ENCODE measurements around the gene FBH1. TPM values are rescaled to one million over a fixed set of nuclear protein-coding genes. Genes with fewer than 3 reads are reported as not detected.

Gene FBH1
- total RNA-seq, 1 donor from 2014 or later: 73.3 TPM

GRCh38 chr10:5952731-5953385, 62.8 kb downstream of the FBH1 start:
- ATAC-seq: no peak

GRCh38 chr10:5953676-5954075, 63.6 kb downstream of the FBH1 start:
- Histone ChIP-seq H3K4me1 (peaks cover 33% of the 10 kb centered on the region), H3K27ac (no peak overlapping the region), H3K36me3 (peaks cover 35% of the 10 kb centered on the region), H3K9me3 (no peaks in the 10 kb centered on the region), H3K27me3 (no peaks in the 10 kb centered on the region), H3K4me3 (no peak overlapping the region)
- intact Hi-C loops (cut with DNase I): no loop called here
- ATAC-seq: no peak
- DNase-seq: peak; percentile 29
- TF ChIP-seq CTCF (IDR thresholded peaks at IDR 0.05): no peak

More at GRCh38 chr10:5952731-5953385, 62.8 kb downstream of the FBH1 start:
- TF ChIP-seq CTCF (IDR thresholded peaks at IDR 0.05): no peak
- Histone ChIP-seq H3K4me3 (no peak overlapping the region), H3K27ac (no peak overlapping the region), H3K27me3 (no peaks in the 10 kb centered on the region), H3K9me3 (no peaks in the 10 kb centered on the region), H3K36me3 (peaks cover 35% of the 10 kb centered on the region), H3K4me1 (peaks cover 31% of the 10 kb centered on the region)
- intact Hi-C loops (cut with DNase I): no loop called here
- DNase-seq: no peak

GRCh38 chr10:5956146-5956936, 66.3 kb downstream of the FBH1 start:
- no peaks in the 10 kb centered on the region for H3K27me3 ChIP-seq
- peaks cover 12% of the 10 kb centered on the region for H3K4me1 ChIP-seq
- ATAC-seq: peak; percentile 73
- H3K27ac ChIP-seq: no peak overlapping the region
- DNase-seq: peak; percentile 61
- peaks cover 54% of the 10 kb centered on the region for H3K36me3 ChIP-seq
- no peak overlapping the region for H3K4me3 ChIP-seq
- TF ChIP-seq CTCF (IDR thresholded peaks at IDR 0.05): no peak
- intact Hi-C loops (cut with DNase I): no loop called here
- H3K9me3 ChIP-seq: no peaks in the 10 kb centered on the region

DNA sequence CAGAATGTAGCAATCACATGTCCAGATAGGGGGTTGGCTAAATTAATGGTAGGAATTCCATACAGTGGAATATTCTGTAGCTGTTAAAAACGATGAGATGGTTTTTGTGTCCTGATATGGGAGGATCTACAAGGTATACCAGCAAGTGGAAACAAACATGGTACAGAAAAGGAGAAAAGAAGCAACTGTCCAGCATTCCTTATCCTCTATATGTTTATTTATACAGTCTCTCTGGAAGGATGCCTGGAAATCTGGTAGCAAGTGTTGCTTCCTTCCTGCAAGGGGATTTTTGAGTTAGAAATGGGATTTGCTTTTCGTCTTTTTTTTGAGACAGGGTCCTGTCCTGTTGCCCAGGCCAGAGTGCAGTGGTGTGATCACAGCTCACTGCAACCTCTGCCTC, 68.0 kb downstream of the FBH1 start:
- Histone ChIP-seq H3K9me3 (no peaks in the 10 kb centered on the region), H3K27me3 (no peaks in the 10 kb centered on the region), H3K27ac (no peak overlapping the region), H3K4me1 (peaks cover 5% of the 10 kb centered on the region), H3K4me3 (no peak overlapping the region), H3K36me3 (peaks cover 47% of the 10 kb centered on the region)
- intact Hi-C loops (cut with DNase I): no loop called here
- ATAC-seq (no peak), DNase-seq (no peak)
- no peak for TF ChIP-seq CTCF (IDR thresholded peaks at IDR 0.05)

DNA sequence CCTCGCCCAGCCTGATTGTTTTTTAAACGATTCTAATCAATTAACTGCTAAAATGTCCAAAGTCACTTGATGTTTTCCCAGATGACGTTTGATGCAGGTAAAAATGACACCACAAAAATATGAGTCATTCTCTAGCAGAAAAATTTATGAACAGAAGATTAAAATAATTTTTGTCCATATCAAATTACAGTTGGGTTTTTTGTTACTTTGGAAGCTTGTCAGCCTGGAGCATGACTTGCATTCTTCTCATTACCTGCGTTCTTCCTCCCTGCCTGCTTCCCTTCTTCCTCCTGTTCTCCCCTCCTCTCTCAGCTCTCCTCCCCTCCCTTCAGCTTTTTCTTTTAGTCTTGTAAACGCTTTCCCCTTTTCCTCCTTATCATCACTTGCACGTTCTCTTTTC, 68.6 kb downstream of the FBH1 start:
- Histone ChIP-seq H3K36me3 (peaks cover 51% of the 10 kb centered on the region), H3K27ac (no peak overlapping the region), H3K4me1 (peaks cover 5% of the 10 kb centered on the region), H3K9me3 (no peaks in the 10 kb centered on the region), H3K27me3 (no peaks in the 10 kb centered on the region), H3K4me3 (no peak overlapping the region)
- intact Hi-C loops (cut with DNase I): no loop called here
- no peak for DNase-seq
- ATAC-seq: no peak
- TF ChIP-seq CTCF (IDR thresholded peaks at IDR 0.05): no peak
